Mammary epithelial cell (primary cell): ENCODE results near the gene YARS2.

Experiments used
- CTCF ChIP-seq, 2 donors: IDR thresholded peaks in 1 of 2; conservative IDR thresholded peaks in 1 of 2; 2 replicates each; pipeline ENCODE4 v1.5.1; 2011 to 2012; ENCODE audit warnings: inconsistent platforms in 2 of 2, low read length in 2 of 2, mild to moderate bottlenecking in 2 of 2, control low read depth in 1 of 2, low read depth in 1 of 2; ENCODE audit not compliant: insufficient read depth in 1 of 2; ENCODE audit errors: extremely low read depth in 1 of 2
- EZH2 ChIP-seq: IDR thresholded peaks from 2 replicates; pipeline ENCODE4 v1.6.1; 2012; ENCODE audit warnings: low read length, inconsistent platforms, borderline replicate concordance

GRCh38 chr12:32804301-32804700, 48.6 kb upstream of the YARS2 start:
- no peak for TF ChIP-seq CTCF (conservative IDR thresholded peaks at IDR 0.05 in 1 of 2, IDR thresholded peaks at IDR 0.05 in 1 of 2; ENCODE audit: extremely low read depth in 1 of 2, insufficient read depth in 1 of 2, low read depth in 1 of 2, low read length in 2 of 2)
- TF ChIP-seq EZH2, result no peak
